H9 (cell line): ENCODE results near the gene ZSWIM2. TPM values are rescaled to one million over a fixed set of nuclear protein-coding genes. Genes with fewer than 3 reads are reported as not detected.

Experiments used
- DNase-seq: peaks from one replicate; pipeline ENCODE4 v3.0.0-alpha.2; 2017
- H2AFZ ChIP-seq: one replicate; pipeline ENCODE4 v1.6.1; 2013; ENCODE audit warnings: mild to moderate bottlenecking, low read length, control low read depth, moderate library complexity
- H2AK5ac ChIP-seq: 2 replicates; pipeline ENCODE4 v1.6.1; 2013; ENCODE audit warnings: low read length, control low read depth, mixed read lengths; ENCODE audit not compliant: insufficient read length
- H2BK120ac ChIP-seq: one replicate; pipeline ENCODE4 v1.6.1; 2013; ENCODE audit warnings: low read depth, mild to moderate bottlenecking, low read length, control low read depth, inconsistent platforms; ENCODE audit not compliant: poor library complexity, severe bottlenecking
- H2BK12ac ChIP-seq: 2 replicates; pipeline ENCODE4 v1.6.1; 2013; ENCODE audit warnings: low read length, control low read depth, mixed read lengths, low read depth; ENCODE audit not compliant: insufficient read length
- H2BK15ac ChIP-seq: 2 replicates; pipeline ENCODE4 v1.6.1; 2013; ENCODE audit warnings: low read depth, low read length, control low read depth
- H2BK20ac ChIP-seq: one replicate; pipeline ENCODE4 v1.6.1; 2013; ENCODE audit warnings: low read depth, mild to moderate bottlenecking, low read length, control low read depth, inconsistent platforms; ENCODE audit not compliant: poor library complexity, severe bottlenecking
- H2BK5ac ChIP-seq: 2 replicates; pipeline ENCODE4 v1.6.1; 2013; ENCODE audit warnings: low read length, control low read depth, mixed read lengths; ENCODE audit not compliant: insufficient read length
- H3K14ac ChIP-seq: 2 replicates; pipeline ENCODE4 v1.6.1; 2013; ENCODE audit warnings: low read length, control low read depth; ENCODE audit not compliant: insufficient read depth
- H3K18ac ChIP-seq: 2 replicates; pipeline ENCODE4 v1.6.1; 2013; ENCODE audit warnings: low read depth, mild to moderate bottlenecking, mixed read lengths, low read length, control low read depth; ENCODE audit not compliant: insufficient read length
- H3K23ac ChIP-seq: 2 replicates; pipeline ENCODE4 v1.6.1; 2013; ENCODE audit warnings: low read length, control low read depth, mixed read lengths, low read depth; ENCODE audit not compliant: insufficient read length
- H3K23me2 ChIP-seq: 2 replicates; pipeline ENCODE4 v1.6.1; 2013; ENCODE audit warnings: low read depth, mild to moderate bottlenecking, mixed read lengths, low read length, control low read depth; ENCODE audit not compliant: insufficient read length, poor library complexity, severe bottlenecking
- H3K27ac ChIP-seq: 2 replicates; pipeline ENCODE4 v1.5.1; 2013; ENCODE audit warnings: low read length, control low read depth, mixed read lengths, low read depth; ENCODE audit not compliant: insufficient read length
- H3K27me3 ChIP-seq: 2 replicates; pipeline ENCODE4 v1.6.1; 2013; ENCODE audit warnings: low read length, control low read depth, inconsistent platforms; ENCODE audit not compliant: insufficient read depth
- H3K4ac ChIP-seq: 2 replicates; pipeline ENCODE4 v1.6.1; 2013; ENCODE audit warnings: low read depth, mild to moderate bottlenecking, control low read depth, inconsistent platforms, low read length, moderate library complexity
- H3K4me1 ChIP-seq: 2 replicates; pipeline ENCODE4 v1.6.1; 2013; ENCODE audit warnings: low read length, control low read depth, inconsistent platforms; ENCODE audit not compliant: insufficient read depth
- H3K4me2 ChIP-seq: 2 replicates; pipeline ENCODE4 v1.6.1; 2013; ENCODE audit warnings: low read length, control low read depth, mixed read lengths; ENCODE audit not compliant: insufficient read length, insufficient read depth
- H3K56ac ChIP-seq: 2 replicates; pipeline ENCODE4 v1.6.1; 2013; ENCODE audit warnings: low read depth, mild to moderate bottlenecking, mixed read lengths, low read length, control low read depth; ENCODE audit not compliant: insufficient read length
- H3K79me1 ChIP-seq: 2 replicates; pipeline ENCODE4 v1.6.1; 2013; ENCODE audit warnings: low read depth, mild to moderate bottlenecking, moderate library complexity, low read length, control low read depth, inconsistent platforms; ENCODE audit not compliant: insufficient read depth, poor library complexity, severe bottlenecking
- H3K79me2 ChIP-seq: 2 replicates; pipeline ENCODE4 v1.6.1; 2013; ENCODE audit warnings: low read length, control low read depth, inconsistent platforms; ENCODE audit not compliant: insufficient read depth
- H3K9ac ChIP-seq: 2 replicates; pipeline ENCODE4 v1.6.1; 2013; ENCODE audit warnings: low read length, control low read depth, mixed read lengths; ENCODE audit not compliant: insufficient read length; ENCODE audit errors: extremely low read depth
- H3K9me3 ChIP-seq: one replicate; pipeline ENCODE4 v1.6.1; 2013; ENCODE audit warnings: low read depth, low read length, inconsistent platforms; ENCODE audit not compliant: control insufficient read depth
- H3T11ph ChIP-seq: one replicate; pipeline ENCODE4 v1.6.1; 2013; ENCODE audit warnings: mild to moderate bottlenecking, low read length, control low read depth, inconsistent platforms
- H4K20me1 ChIP-seq: one replicate; pipeline ENCODE4 v1.6.1; 2013; ENCODE audit not compliant: control insufficient read depth, insufficient read length, insufficient read depth
- H4K5ac ChIP-seq: 2 replicates; pipeline ENCODE4 v1.6.1; 2013; ENCODE audit warnings: low read depth, mild to moderate bottlenecking, mixed read lengths, low read length, control low read depth; ENCODE audit not compliant: insufficient read length
- H4K8ac ChIP-seq: replicated peaks from 2 replicates; pipeline ENCODE4 v1.6.1; 2013; ENCODE audit warnings: low read length, control low read depth, mixed read lengths, low read depth; ENCODE audit not compliant: insufficient read length
- H4K91ac ChIP-seq: 2 replicates; pipeline ENCODE4 v1.6.1; 2013; ENCODE audit warnings: low read depth, mild to moderate bottlenecking, moderate library complexity, mixed read lengths, low read length, control low read depth; ENCODE audit not compliant: insufficient read length
- H3K27ac Mint-ChIP-seq, 3 experiments: 2 replicates in 2 of 3; 3 replicates in 1 of 3; pipeline ENCODE4 v1.8.0; 2020 to 2021; ENCODE audit warnings: mixed read lengths in 3 of 3, mild to moderate bottlenecking in 1 of 3, moderate library complexity in 1 of 3
- H3K27me3 Mint-ChIP-seq: 2 replicates; pipeline ENCODE4 v1.8.0; 2021; ENCODE audit warnings: low read depth, mild to moderate bottlenecking, moderate library complexity, mixed read lengths
- H3K36me3 Mint-ChIP-seq, 3 experiments: 2 replicates in 2 of 3; 3 replicates in 1 of 3; pipeline ENCODE4 v1.8.0; 2020 to 2021; ENCODE audit warnings: low read depth in 3 of 3, mixed read lengths in 3 of 3; ENCODE audit not compliant: insufficient read depth in 1 of 3
- H3K4me1 Mint-ChIP-seq, 2 experiments: 2 replicates each; pipeline ENCODE4 v1.8.0; 2020; ENCODE audit warnings: mixed read lengths in 2 of 2
- H3K4me3 Mint-ChIP-seq, 2 experiments: 2 replicates in 1 of 2; 3 replicates in 1 of 2; pipeline ENCODE4 v1.8.0; 2020 to 2021; ENCODE audit warnings: mild to moderate bottlenecking in 2 of 2, mixed read lengths in 2 of 2, moderate library complexity in 1 of 2
- H3K9me3 Mint-ChIP-seq, 2 experiments: 2 replicates in 1 of 2; 3 replicates in 1 of 2; pipeline ENCODE4 v1.8.0; 2020; ENCODE audit warnings: mild to moderate bottlenecking in 2 of 2, mixed read lengths in 2 of 2, moderate library complexity in 1 of 2
- CTCF ChIP-seq: fragments of 200-600 bp; sonication (generic); conservative IDR thresholded peaks from 3 replicates; pipeline ENCODE4 v1.8.0; 2021; ENCODE audit warnings: antibody characterized with exemption, mild to moderate bottlenecking
- WGBS: extraction: QIAGEN DNeasy Blood & Tissue Kit; methylation state at CpG from one replicate; pipeline ENCODE4 v1.1.7; 2013; ENCODE audit warnings: missing lambda C conversion rate, low lambda C conversion rate, mixed read lengths; ENCODE audit not compliant: insufficient read length; ENCODE audit errors: extremely low coverage; 5-methylcytosine and 5-hydroxymethylcytosine counted together
- total RNA-seq: library from RNA; stranded (reverse); gene quantifications from 2 replicates; pipeline ENCODE4 v1.2.1, GENCODE V29; 2021

The ZSWIM2 gene
- total RNA-seq, 1 experiment from 2014 or later = not detected

GRCh38 chr2:186862869-186863709 is 14.1 kb upstream of the ZSWIM2 start:
- Histone ChIP-seq H2BK5ac (no peak overlapping the region), H3K27ac (no peak overlapping the region), H3K79me2 (no peaks in the 10 kb centered on the region), H3K79me1 (no peaks in the 10 kb centered on the region), H4K5ac (no peak overlapping the region), H2BK20ac (no peak overlapping the region), H3K18ac (no peak overlapping the region), H3K23ac (no peak overlapping the region), H3K14ac (no peak overlapping the region), H2BK120ac (no peak overlapping the region), H3K9me3 (no peaks in the 10 kb centered on the region), H3K4ac (no peak overlapping the region), H4K91ac (no peak overlapping the region), H3T11ph (no peak overlapping the region), H2AK5ac (no peak overlapping the region), H2BK12ac (no peak overlapping the region), H3K27me3 (no peaks in the 10 kb centered on the region), H4K8ac (no peak overlapping the region), H2AFZ (no peak overlapping the region), H3K4me1 (no peaks in the 10 kb centered on the region), H4K20me1 (no peaks in the 10 kb centered on the region), H3K4me2 (no peak overlapping the region), H3K9ac (no peak overlapping the region), H3K23me2 (no peaks in the 10 kb centered on the region), H3K56ac (no peak overlapping the region), H2BK15ac (no peak overlapping the region)
- no peak overlapping the region for H3K27ac Mint-ChIP-seq
- TF ChIP-seq CTCF = peak; percentile 82
- WGBS = no CpG with 5 or more reads among the region's 2 CpGs
- no peak for DNase-seq
- no peaks in the 10 kb centered on the region for H3K9me3 Mint-ChIP-seq
- H3K27me3 Mint-ChIP-seq = no peaks in the 10 kb centered on the region; the same call in 1 of the 2 replicates
- no peaks in the 10 kb centered on the region for H3K4me1 Mint-ChIP-seq
- no peak overlapping the region for H3K4me3 Mint-ChIP-seq
- no peaks in the 10 kb centered on the region; a peak in 1 of 7 replicates for H3K36me3 Mint-ChIP-seq
